Vagina (tissue), 2 donors: ENCODE data around the gene MSI2. TPM values are rescaled to one million over a fixed set of nuclear protein-coding genes. Genes with fewer than 3 reads are reported as not detected.

Source experiments
- DNase-seq, 2 donors: peaks; one replicate each; pipeline ENCODE4 v3.0.0-alpha.2; 2017; ENCODE audit errors: extremely low spot score in 2 of 2
- H3K27ac ChIP-seq: fragments of 200-600 bp; sonication (generic); one replicate; pipeline ENCODE4 v1.5.1; 2019
- H3K27me3 ChIP-seq: fragments of 200-600 bp; sonication (generic); one replicate; pipeline ENCODE4 v1.5.1; 2019
- H3K36me3 ChIP-seq, 2 donors: fragments of 200-600 bp; sonication (generic); one replicate each; pipeline ENCODE4 v1.5.1; 2017 to 2019
- H3K4me1 ChIP-seq: fragments of 200-600 bp; sonication (generic); one replicate; pipeline ENCODE4 v1.5.1; 2019
- H3K4me3 ChIP-seq, 2 donors: fragments of 200-600 bp; sonication (generic); 1 replicate in 1 of 2; 2 replicates in 1 of 2; pipeline ENCODE4 v1.5.1; 2016 to 2019
- H3K9me3 ChIP-seq: fragments of 200-600 bp; sonication (generic); one replicate; pipeline ENCODE4 v1.5.1; 2019
- CTCF ChIP-seq, 3 experiments: fragments of 450-650 bp in 2 of 3; fragments of 200-600 bp in 1 of 3; sonication (generic) in 1 of 3; IDR thresholded peaks; one replicate each; pipeline ENCODE4 v1.5.1; 2017 to 2019; ENCODE audit warnings: antibody characterized with exemption in 3 of 3, mild to moderate bottlenecking in 2 of 3, moderate library complexity in 2 of 3
- POLR2A ChIP-seq, 2 donors: fragments of 450-650 bp; IDR thresholded peaks; one replicate each; pipeline ENCODE4 v1.6.1; 2017; ENCODE audit warnings: antibody characterized with exemption in 2 of 2, mild to moderate bottlenecking in 2 of 2, moderate library complexity in 2 of 2
- POLR2AphosphoS5 ChIP-seq, 2 donors: sonication (generic); formaldehyde crosslinking; IDR thresholded peaks; one replicate each; pipeline ENCODE4 v1.9.0; 2017; ENCODE audit warnings: antibody characterized with exemption in 2 of 2, mild to moderate bottlenecking in 2 of 2, low read depth in 1 of 2; ENCODE audit not compliant: insufficient read depth in 1 of 2
- intact Hi-C: fragments of 100-400 bp; cut with DNase I; formaldehyde crosslinking; loops from one replicate; pipeline ENCODE4 v1.15.1; 2023
- total RNA-seq: library from RNA; depleted of rRNA; stranded (reverse); fragments of >200 nt; gene quantifications from one replicate; pipeline ENCODE4 v1.2.3, GENCODE V29; 2016

The MSI2 gene
- total RNA-seq, 1 donor from 2014 or later = 27.3 TPM

GRCh38 chr17:57438066-57438731 is 181.9 kb downstream of the MSI2 start:
- DNase-seq = no peak
- Histone ChIP-seq H3K4me1 (peaks cover 27% of the 10 kb centered on the region), H3K27ac (no peak overlapping the region), H3K27me3 (no peaks in the 10 kb centered on the region), H3K4me3 (no peak overlapping the region), H3K36me3 (no peaks in the 10 kb centered on the region), H3K9me3 (no peaks in the 10 kb centered on the region)
- intact Hi-C loops = no loop called here
- TF ChIP-seq POLR2A (IDR thresholded peaks at IDR 0.05) = no peak
- no peak for TF ChIP-seq CTCF (IDR thresholded peaks at IDR 0.05)
- TF ChIP-seq POLR2AphosphoS5 (IDR thresholded peaks at IDR 0.05; ENCODE audit: insufficient read depth in 1 of 2, low read depth in 1 of 2) = no peak

- no peak overlapping the region for H3K4me3 ChIP-seq
Observed at GRCh38 chr17:57439651-57440050, 183.3 kb downstream of the MSI2 start.

GRCh38 chr17:57440522-57441269 is 184.4 kb downstream of the MSI2 start:
- Histone ChIP-seq H3K36me3 (no peaks in the 10 kb centered on the region), H3K4me3 (no peak overlapping the region), H3K9me3 (no peaks in the 10 kb centered on the region), H3K27ac (no peak overlapping the region), H3K27me3 (no peaks in the 10 kb centered on the region), H3K4me1 (peaks cover 31% of the 10 kb centered on the region)
- DNase-seq = no peak
- no peak for TF ChIP-seq CTCF (IDR thresholded peaks at IDR 0.05)
- TF ChIP-seq POLR2A (IDR thresholded peaks at IDR 0.05) = no peak
- TF ChIP-seq POLR2AphosphoS5 (IDR thresholded peaks at IDR 0.05; ENCODE audit: insufficient read depth in 1 of 2, low read depth in 1 of 2) = no peak
- intact Hi-C loops = no loop called here

More at GRCh38 chr17:57439651-57440050, 183.3 kb downstream of the MSI2 start:
- no peaks in the 10 kb centered on the region for H3K9me3 ChIP-seq
- intact Hi-C loops = no loop called here
- H3K4me1 ChIP-seq = peaks cover 31% of the 10 kb centered on the region
- H3K27ac ChIP-seq = no peak overlapping the region
- DNase-seq = no peak
- H3K27me3 ChIP-seq = no peaks in the 10 kb centered on the region
- TF ChIP-seq CTCF (IDR thresholded peaks at IDR 0.05) (no peak), POLR2A (IDR thresholded peaks at IDR 0.05) (no peak), POLR2AphosphoS5 (IDR thresholded peaks at IDR 0.05; ENCODE audit: insufficient read depth in 1 of 2, low read depth in 1 of 2) (no peak)
- H3K36me3 ChIP-seq = no peaks in the 10 kb centered on the region

- Histone ChIP-seq H3K27me3 (no peaks in the 10 kb centered on the region), H3K4me1 (peaks cover 31% of the 10 kb centered on the region), H3K36me3 (no peaks in the 10 kb centered on the region), H3K9me3 (no peaks in the 10 kb centered on the region), H3K4me3 (no peak overlapping the region), H3K27ac (no peak overlapping the region)
- no peak for DNase-seq
- TF ChIP-seq POLR2AphosphoS5 (IDR thresholded peaks at IDR 0.05; ENCODE audit: insufficient read depth in 1 of 2, low read depth in 1 of 2) (no peak), POLR2A (IDR thresholded peaks at IDR 0.05) (no peak), CTCF (IDR thresholded peaks at IDR 0.05) (no peak)
- intact Hi-C loops = no loop called here
Observed at GRCh38 chr17:57441270-57441600, 184.9 kb downstream of the MSI2 start.

GRCh38 chr17:57442401-57442823 is 186.1 kb downstream of the MSI2 start:
- H3K27ac ChIP-seq = no peak overlapping the region
- no peak for DNase-seq
- intact Hi-C loops = no loop called here
- TF ChIP-seq POLR2AphosphoS5 (IDR thresholded peaks at IDR 0.05; ENCODE audit: insufficient read depth in 1 of 2, low read depth in 1 of 2) (no peak), CTCF (IDR thresholded peaks at IDR 0.05) (no peak), POLR2A (IDR thresholded peaks at IDR 0.05) (no peak)
- no peaks in the 10 kb centered on the region for H3K36me3 ChIP-seq
- no peaks in the 10 kb centered on the region for H3K9me3 ChIP-seq
- no peaks in the 10 kb centered on the region for H3K27me3 ChIP-seq
- H3K4me1 ChIP-seq = peaks cover 31% of the 10 kb centered on the region
- no peak overlapping the region for H3K4me3 ChIP-seq
